GM12801 (cell line): Measurements from ENCODE around the gene ZMYND12.

Experiments used
- TF ChIP-seq, protein P1 (sequence below): IDR thresholded peaks from one replicate; pipeline ENCODE4 v1.5.1; 2011; ENCODE audit warnings: control low read depth; ENCODE audit not compliant: insufficient read length; ENCODE audit errors: extremely low read depth

ZMYND12 gene, protein sequence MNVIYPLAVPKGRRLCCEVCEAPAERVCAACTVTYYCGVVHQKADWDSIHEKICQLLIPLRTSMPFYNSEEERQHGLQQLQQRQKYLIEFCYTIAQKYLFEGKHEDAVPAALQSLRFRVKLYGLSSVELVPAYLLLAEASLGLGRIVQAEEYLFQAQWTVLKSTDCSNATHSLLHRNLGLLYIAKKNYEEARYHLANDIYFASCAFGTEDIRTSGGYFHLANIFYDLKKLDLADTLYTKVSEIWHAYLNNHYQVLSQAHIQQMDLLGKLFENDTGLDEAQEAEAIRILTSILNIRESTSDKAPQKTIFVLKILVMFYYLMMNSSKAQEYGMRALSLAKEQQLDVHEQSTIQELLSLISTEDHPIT

DNA sequence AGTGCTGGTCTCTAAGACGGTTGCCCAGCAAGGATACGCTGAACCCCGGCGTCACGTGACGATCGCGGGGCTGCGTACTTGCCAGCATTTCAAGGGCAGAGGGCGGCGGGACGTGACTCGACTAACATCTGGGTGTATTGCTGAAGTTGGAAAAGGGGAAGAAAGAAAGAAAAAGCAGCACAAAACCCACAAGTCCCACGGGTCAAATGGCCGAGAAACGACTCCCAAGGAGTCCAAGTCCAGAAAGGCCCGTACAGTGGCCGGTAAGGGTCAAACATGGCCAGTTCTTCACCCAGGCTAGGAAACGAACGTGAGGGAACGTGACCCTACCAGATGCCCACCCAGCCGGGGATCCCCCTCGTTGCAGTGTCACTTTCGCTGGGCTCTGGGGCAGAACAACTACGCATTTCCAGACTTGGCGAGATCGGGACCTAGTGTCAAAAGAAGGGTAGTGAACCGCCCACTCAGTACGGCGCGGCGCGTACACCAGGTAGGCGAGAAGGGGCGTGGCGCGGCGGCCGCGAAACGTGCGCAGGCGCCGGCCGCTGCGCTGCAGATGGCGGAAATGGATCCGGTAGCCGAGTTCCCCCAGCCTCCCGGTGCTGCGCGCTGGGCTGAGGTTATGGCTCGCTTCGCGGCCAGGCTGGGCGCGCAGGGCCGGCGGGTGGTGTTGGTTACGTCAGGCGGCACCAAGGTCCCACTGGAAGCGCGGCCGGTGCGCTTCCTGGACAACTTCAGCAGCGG is at the start of gene ZMYND12, which contains the start of gene PPCS:
ZMYND12 (minus strand) TSS at position 13 of the 744 bp plus-strand sequence. CDS start 25 bp downstream, outside the sequence.
PPCS (plus strand) TSS at position 534 of the 744 bp plus-strand sequence; CDS start at position 557, 23 bp downstream.
- TF ChIP-seq, protein P1, sequence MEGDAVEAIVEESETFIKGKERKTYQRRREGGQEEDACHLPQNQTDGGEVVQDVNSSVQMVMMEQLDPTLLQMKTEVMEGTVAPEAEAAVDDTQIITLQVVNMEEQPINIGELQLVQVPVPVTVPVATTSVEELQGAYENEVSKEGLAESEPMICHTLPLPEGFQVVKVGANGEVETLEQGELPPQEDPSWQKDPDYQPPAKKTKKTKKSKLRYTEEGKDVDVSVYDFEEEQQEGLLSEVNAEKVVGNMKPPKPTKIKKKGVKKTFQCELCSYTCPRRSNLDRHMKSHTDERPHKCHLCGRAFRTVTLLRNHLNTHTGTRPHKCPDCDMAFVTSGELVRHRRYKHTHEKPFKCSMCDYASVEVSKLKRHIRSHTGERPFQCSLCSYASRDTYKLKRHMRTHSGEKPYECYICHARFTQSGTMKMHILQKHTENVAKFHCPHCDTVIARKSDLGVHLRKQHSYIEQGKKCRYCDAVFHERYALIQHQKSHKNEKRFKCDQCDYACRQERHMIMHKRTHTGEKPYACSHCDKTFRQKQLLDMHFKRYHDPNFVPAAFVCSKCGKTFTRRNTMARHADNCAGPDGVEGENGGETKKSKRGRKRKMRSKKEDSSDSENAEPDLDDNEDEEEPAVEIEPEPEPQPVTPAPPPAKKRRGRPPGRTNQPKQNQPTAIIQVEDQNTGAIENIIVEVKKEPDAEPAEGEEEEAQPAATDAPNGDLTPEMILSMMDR: no peak

DNA sequence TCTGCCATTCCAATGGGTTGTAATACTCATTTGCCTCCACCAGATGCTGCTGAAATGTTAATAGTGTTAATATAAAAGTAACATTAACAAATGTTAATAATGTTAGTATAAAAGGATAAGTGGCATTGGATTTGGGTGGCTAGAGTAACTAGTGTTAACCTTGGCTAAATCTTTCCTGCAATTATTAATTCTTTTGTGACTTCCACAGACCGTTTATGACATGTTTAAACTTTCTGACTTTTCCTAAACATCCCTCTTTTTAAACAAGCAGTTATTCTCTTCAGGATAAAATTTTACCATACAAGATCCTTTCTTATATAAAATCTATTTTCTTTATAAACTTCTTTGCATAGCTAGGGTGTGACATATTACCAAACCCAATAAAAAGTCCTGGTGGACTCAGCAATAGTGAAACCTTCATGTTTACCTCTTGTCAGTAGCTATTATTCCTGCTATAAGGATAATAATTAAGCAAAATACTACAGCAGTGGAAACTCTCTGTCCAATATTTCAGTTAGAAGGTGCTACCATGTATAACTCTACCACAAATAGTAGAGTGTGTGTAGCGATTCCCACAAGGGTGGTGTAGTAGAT is 48.8 kb upstream of the ZMYND12 start:
- TF ChIP-seq, protein P1: no peak

DNA sequence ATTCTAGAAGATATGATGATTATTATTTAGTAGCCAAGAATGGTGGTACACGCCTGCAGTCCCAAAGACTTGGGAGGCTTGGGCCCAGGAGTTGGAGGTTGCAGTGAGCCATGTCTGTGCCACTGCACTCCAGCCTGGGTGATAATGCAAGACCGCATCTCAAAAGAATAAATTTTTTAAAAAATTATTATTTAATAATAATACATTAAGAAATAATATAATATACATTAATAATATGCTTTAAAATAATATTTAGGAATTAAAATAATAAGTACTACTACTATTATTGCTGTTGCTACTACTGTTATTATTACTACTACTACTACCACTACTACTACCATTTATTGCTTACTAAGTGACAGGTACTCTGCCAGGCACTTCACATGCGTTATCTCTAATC is 34.4 kb upstream of the ZMYND12 start:
- TF ChIP-seq, protein P1: no peak

DNA sequence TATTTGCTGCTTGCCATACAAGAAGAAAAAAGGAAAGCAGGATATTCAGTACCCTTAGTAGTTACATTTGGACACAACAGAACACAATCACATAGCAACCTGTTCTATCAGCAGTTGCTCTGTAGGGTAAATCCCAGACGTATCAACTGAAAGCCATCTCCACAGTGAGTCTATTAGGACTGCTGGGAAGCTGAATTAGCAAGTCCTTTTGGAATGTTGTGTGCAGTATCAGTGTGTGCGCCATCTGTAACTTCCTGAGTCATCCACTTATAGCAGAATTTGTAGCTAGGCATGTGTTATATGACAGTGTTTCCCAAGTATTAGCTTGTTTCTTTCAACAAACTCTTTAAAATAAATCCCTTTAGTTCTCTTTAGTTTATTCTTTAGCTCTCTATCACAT is 28.6 kb upstream of the ZMYND12 start:
- TF ChIP-seq, protein P1: no peak

DNA sequence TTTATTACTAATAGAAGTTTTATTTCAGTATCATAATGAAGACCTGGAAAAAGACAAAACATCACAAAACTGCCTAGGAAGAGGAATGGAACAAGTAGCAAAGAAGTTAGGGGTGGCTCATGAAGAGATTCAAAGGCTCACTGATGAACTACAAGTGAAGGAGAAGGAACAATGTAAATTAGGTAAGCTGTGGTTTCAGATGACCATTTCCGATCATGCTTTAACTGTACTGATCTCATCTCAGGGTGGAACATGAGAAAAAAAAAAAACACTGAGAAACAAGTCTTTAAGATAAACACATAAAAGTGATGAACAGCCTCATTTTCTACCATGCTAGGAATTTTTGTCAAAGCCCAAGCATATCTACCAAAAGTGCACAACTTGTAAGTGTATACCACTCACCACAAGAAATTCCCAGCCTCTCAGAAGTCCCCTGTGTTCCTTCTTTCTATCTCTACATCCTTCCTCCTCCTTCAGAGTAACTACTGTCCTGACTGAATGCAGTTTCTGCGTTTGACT is 26.9 kb upstream of the ZMYND12 start:
- TF ChIP-seq, protein P1: no peak

DNA sequence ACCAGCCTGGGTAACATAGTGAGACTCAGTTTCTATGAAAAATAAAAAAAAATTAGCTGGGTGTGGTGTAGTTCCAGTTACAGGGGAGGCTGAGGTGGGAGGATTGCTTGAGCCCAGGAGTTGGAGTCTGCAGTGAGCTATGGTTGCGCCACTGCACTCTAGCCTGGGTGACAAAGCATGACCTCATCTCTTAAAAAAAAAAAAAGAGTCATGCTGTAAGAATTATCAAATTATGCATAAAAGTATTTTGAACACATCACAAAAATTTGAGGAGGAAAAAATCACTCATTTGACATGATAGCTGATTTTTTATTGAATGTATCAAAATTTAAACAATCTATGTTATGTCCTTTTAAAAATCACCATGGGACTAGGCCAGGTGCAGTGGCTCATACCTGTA is 25.1 kb upstream of the ZMYND12 start:
- TF ChIP-seq, protein P1: no peak

DNA sequence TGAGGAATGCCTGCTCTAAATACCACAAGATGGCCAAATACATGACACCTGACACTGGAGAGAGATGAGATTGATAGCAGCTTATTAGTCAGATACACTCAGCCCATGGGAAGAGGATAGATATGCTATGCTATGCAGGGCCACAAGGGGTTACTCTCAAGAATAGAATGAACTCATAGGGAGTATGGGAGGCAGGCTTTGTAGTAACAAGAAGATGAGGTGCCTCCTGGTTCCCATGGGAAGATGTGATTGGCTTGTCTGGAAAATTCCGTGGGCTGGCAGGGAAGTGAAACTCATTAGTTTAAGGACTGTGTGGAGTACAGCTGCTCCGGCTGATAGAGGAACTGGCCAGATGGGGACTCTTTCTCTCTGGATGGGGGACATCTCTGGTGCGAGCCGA is 23.8 kb upstream of the ZMYND12 start:
- TF ChIP-seq, protein P1: no peak
